ENCODE results near the gene AK4.
"Not testable (repeated sequence)": the region's sequence is repeated elsewhere in the genome, so short reads cannot be mapped to it uniquely, and the experiment has no call there.

AK4 gene

DNA sequence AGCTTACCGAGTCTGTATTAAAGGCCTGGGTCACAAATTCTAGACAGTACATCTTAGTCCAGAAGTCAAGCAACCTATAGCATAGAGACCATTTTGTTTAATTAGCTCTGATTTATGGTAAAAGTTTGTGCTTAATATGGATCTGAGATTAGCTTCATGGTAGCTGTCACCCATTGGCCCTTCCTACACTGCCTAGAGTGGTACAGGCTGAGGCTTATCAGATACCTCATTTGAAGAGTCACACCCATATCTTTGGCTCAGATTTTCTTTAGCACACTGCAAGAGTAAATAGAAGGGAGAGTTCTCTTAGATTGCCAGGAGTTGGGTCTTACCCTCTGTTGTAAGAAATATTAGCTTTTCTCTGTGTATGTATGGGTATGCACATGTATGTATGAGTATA lies 3.6 kb downstream of the AK4 start:
- TF ChIP-seq, protein P1, sequence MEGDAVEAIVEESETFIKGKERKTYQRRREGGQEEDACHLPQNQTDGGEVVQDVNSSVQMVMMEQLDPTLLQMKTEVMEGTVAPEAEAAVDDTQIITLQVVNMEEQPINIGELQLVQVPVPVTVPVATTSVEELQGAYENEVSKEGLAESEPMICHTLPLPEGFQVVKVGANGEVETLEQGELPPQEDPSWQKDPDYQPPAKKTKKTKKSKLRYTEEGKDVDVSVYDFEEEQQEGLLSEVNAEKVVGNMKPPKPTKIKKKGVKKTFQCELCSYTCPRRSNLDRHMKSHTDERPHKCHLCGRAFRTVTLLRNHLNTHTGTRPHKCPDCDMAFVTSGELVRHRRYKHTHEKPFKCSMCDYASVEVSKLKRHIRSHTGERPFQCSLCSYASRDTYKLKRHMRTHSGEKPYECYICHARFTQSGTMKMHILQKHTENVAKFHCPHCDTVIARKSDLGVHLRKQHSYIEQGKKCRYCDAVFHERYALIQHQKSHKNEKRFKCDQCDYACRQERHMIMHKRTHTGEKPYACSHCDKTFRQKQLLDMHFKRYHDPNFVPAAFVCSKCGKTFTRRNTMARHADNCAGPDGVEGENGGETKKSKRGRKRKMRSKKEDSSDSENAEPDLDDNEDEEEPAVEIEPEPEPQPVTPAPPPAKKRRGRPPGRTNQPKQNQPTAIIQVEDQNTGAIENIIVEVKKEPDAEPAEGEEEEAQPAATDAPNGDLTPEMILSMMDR (conservative IDR thresholded peaks at IDR 0.05; ENCODE audit: low read depth, low read length), result no peak
- Histone ChIP-seq H3K27me3 (ENCODE audit: insufficient read depth, low read depth) (no peaks in the 10 kb centered on the region; the same call in 1 of the 2 replicates), H3K36me3 (ENCODE audit: insufficient read depth) (no peaks in the 10 kb centered on the region), H3K4me2 (no peak overlapping the region), H3K4me1 (ENCODE audit: low read depth, poor library complexity, severe bottlenecking) (peaks cover 5% of the 10 kb centered on the region), H3K27ac (no peak overlapping the region), H2AFZ (ENCODE audit: low read depth) (no peak overlapping the region), H3K9ac (no peak overlapping the region), H3K79me2 (ENCODE audit: insufficient read depth, low read depth) (no peaks in the 10 kb centered on the region), H4K20me1 (ENCODE audit: insufficient read depth) (no peaks in the 10 kb centered on the region), H3K4me3 (IDR thresholded peaks at IDR 0.05; ENCODE audit: insufficient read depth, low read depth, low read length) (no peak overlapping the region)

DNA sequence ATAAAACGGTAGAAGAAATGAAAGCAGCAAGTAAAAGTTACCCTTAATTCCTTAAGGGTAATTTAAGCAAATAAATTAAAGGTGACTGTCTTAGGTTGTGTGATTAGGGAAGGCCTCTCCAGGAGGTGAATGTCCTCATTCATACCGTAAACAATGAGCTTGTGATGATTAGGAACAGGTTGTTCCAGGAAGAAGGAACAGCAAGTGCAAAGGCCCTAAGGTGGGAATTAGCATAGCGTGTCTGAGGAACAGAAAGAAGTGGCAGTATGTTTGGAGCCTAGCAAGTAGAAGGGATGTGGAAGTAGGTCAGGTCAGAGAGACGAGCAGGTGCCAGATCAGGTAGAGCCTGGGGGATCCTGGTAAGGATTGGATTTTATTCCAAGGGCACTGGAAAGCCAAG lies 5.6 kb downstream of the AK4 start:
- Histone ChIP-seq H3K4me1 (ENCODE audit: low read depth, poor library complexity, severe bottlenecking) (no peaks in the 10 kb centered on the region), H3K4me2 (no peak overlapping the region), H3K9ac (no peak overlapping the region), H3K4me3 (IDR thresholded peaks at IDR 0.05; ENCODE audit: insufficient read depth, low read depth, low read length) (no peak overlapping the region), H4K20me1 (ENCODE audit: insufficient read depth) (no peaks in the 10 kb centered on the region), H3K27ac (no peak overlapping the region), H3K79me2 (ENCODE audit: insufficient read depth, low read depth) (no peaks in the 10 kb centered on the region), H3K36me3 (ENCODE audit: insufficient read depth) (no peaks in the 10 kb centered on the region), H2AFZ (ENCODE audit: low read depth) (no peak overlapping the region), H3K27me3 (ENCODE audit: insufficient read depth, low read depth) (no peaks in the 10 kb centered on the region)
- TF ChIP-seq, protein P1 (conservative IDR thresholded peaks at IDR 0.05; ENCODE audit: low read depth, low read length), result no peak

DNA sequence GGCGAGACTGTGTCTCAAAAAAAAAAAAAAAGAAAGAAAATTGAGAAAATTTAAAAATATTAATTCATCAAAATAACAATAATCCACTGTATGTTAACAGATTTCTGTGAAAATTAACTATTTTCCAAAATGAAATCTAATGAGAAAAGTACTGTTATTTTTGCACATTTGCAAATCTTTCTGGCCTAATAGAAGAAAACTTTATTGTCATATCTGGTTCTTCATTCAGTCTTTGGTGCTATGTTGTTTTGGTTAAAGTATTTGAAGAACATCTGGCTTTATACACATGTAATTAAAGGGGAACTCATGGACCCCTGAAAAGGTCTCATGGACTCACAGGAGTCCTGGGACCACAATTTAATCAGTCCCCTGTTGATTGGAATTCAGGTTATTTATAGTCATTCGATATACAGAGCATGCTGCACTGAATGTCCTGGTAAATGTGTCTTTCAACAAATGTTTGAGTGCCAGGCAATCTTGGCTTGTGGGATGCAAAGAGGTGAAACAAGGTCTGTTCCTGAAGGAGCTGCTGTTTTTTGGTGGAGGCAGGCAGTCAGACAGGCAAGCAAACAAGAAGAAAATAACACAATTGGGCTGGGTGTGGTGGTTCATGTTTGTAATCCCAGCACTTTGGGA lies 9.0 kb downstream of the AK4 start:
- no peak overlapping the region for H3K27ac ChIP-seq
- no peak overlapping the region for H3K9ac ChIP-seq
- H2AFZ ChIP-seq (ENCODE audit: low read depth), result no peak overlapping the region
- TF ChIP-seq, protein P1 (conservative IDR thresholded peaks at IDR 0.05; ENCODE audit: low read depth, low read length), result no peak
- no peaks in the 10 kb centered on the region for H3K4me1 ChIP-seq (ENCODE audit: low read depth, poor library complexity, severe bottlenecking)
- H3K4me3 ChIP-seq (IDR thresholded peaks at IDR 0.05; ENCODE audit: insufficient read depth, low read depth, low read length), result no peak overlapping the region
- H3K36me3 ChIP-seq (ENCODE audit: insufficient read depth), result no peaks in the 10 kb centered on the region
- H3K79me2 ChIP-seq (ENCODE audit: insufficient read depth, low read depth), result no peaks in the 10 kb centered on the region
- H3K27me3 ChIP-seq (ENCODE audit: insufficient read depth, low read depth), result no peaks in the 10 kb centered on the region
- H3K4me2 ChIP-seq, result no peak overlapping the region
- no peaks in the 10 kb centered on the region for H4K20me1 ChIP-seq (ENCODE audit: insufficient read depth)

DNA sequence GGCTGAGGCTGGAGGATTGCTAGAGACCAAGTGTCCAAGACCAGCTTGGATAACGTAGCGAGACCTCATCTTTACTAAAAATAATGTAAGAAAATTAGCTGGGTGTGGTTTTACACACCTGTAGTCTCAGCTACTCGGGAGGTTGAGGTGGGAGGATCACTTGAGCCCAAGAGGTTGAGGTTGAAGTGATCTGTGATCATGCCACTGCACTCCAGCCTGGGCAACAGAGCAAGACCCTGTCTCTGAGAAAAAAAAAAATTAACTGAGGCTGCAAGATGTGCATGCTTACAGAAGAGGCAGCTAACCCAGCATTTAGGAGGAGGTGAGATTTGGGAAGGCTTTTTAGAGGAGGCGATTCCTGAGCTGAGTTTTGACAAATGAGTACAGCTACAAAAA lies 9.5 kb downstream of the AK4 start:
- Histone ChIP-seq H4K20me1 (ENCODE audit: insufficient read depth) (no peaks in the 10 kb centered on the region), H3K9ac (no peak overlapping the region), H3K4me1 (ENCODE audit: low read depth, poor library complexity, severe bottlenecking) (no peaks in the 10 kb centered on the region), H3K4me3 (IDR thresholded peaks at IDR 0.05; ENCODE audit: insufficient read depth, low read depth, low read length) (no peak overlapping the region), H3K4me2 (no peak overlapping the region), H3K36me3 (ENCODE audit: insufficient read depth) (no peaks in the 10 kb centered on the region), H3K27me3 (ENCODE audit: insufficient read depth, low read depth) (no peaks in the 10 kb centered on the region), H2AFZ (ENCODE audit: low read depth) (no peak overlapping the region), H3K79me2 (ENCODE audit: insufficient read depth, low read depth) (no peaks in the 10 kb centered on the region), H3K27ac (no peak overlapping the region)
- TF ChIP-seq, protein P1 (conservative IDR thresholded peaks at IDR 0.05; ENCODE audit: low read depth, low read length), result no peak

DNA sequence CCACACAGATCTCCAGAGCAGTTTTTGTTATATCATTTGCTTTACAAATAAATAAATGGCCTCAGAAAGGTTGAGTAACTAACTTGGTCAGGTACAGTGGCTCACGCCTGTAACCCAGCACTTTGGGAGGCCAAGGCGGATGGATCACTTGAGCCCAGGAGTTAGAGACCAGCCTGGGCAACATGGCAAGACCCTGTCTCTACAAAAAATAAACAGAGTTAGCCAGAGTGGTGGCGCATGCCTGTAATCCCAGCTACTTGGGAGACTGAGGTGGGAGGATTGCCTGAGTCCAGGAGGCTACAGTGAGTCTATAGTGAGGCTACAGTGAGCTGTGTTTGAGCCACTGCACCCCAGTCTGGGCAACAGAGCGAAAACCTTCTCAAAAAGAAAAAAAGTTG lies 11.3 kb downstream of the AK4 start:
- not testable (repeated sequence) for H4K20me1 ChIP-seq (ENCODE audit: insufficient read depth); H3K4me2 ChIP-seq; H3K27me3 ChIP-seq (ENCODE audit: insufficient read depth, low read depth); H3K27ac ChIP-seq; H2AFZ ChIP-seq (ENCODE audit: low read depth); H3K4me1 ChIP-seq (ENCODE audit: low read depth, poor library complexity, severe bottlenecking); H3K36me3 ChIP-seq (ENCODE audit: insufficient read depth); H3K79me2 ChIP-seq (ENCODE audit: insufficient read depth, low read depth); H3K9ac ChIP-seq; H3K4me3 ChIP-seq (IDR thresholded peaks at IDR 0.05; ENCODE audit: insufficient read depth, low read depth, low read length)
